Measurements from ENCODE around the gene CLK4.
"Not testable (repeated sequence)": the region's sequence is repeated elsewhere in the genome, so short reads cannot be mapped to it uniquely, and the experiment has no call there.

The CLK4 gene

DNA sequence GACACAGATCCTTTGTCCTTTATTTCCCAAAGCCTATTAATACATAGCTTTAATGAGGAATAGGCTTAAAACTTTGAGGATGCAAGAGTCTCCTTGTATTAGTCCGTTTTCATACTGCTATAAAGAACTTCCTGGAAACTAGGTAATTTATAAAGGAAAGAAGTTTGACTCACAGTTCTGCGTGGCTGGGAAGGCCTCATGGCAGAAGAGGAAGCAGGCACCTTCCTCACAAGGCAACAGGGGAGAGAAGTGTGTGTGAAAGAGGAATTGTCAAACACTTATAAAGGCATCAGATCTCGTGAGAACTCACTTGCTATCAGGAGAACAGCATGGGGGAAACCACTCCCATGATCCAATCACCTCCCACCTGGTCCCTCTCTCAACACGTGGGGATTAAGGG lies 5.4 kb upstream of the CLK4 start:
- no peak for DNase-seq

DNA sequence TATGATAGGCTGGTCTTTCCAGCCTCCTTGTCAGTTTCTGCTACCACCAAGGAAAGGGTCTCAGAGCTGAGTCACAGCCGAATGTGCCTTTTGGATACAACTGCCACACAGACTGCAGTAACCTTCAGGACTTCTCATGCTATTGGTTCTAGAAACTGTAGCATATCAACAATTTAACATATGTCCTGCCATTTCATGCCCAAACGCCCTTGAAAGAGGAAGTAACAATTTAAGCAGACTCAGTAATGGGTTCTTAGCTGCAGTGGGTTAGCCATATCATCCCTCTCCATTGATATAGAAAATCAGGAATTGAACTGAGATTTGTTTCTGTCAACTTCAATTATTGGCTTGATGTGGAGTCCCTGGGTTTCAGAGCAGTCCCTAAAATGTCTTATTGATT lies 4.1 kb upstream of the CLK4 start:
- DNase-seq = no peak

DNA sequence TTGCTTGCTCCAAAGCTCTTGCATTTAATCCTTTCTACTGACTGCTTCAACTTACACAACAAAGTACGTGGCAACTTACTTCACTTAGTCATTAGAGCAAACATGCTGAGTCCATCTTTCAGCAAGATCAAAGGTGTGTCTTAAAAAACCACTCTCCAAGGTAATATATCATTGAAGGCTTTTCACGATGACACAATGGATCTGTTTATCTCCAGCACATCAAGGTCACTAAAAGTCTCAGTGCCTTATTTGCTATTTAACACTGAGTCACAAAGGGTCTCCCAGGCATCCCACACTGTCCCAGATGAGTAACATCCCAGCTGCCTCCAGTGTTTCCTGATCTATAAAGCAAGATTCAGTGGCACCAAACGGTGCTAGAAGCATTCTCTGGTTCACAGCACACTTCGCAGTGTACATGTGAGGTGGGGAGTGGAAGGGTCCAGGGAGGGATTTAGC lies 3.7 kb upstream of the CLK4 start:
- DNase-seq = no peak

DNA sequence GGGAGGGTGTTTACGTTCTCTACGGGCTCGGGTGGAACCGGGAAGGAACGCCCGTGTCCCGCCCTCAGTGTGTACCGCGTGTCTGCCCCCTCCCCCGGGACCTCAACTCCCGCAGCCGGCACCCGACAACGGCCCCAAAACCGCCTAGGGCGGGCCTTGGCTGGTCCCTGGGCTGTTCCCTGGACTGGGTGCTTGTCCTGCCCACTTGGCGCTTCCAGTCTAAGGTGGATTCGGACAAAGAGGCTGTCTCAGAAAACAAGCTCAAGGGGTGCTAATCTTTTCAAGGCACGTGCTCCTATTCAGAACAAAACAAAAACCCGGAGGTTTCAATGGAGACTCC lies 379 bp upstream of the CLK4 start:
- no peak for DNase-seq

DNA sequence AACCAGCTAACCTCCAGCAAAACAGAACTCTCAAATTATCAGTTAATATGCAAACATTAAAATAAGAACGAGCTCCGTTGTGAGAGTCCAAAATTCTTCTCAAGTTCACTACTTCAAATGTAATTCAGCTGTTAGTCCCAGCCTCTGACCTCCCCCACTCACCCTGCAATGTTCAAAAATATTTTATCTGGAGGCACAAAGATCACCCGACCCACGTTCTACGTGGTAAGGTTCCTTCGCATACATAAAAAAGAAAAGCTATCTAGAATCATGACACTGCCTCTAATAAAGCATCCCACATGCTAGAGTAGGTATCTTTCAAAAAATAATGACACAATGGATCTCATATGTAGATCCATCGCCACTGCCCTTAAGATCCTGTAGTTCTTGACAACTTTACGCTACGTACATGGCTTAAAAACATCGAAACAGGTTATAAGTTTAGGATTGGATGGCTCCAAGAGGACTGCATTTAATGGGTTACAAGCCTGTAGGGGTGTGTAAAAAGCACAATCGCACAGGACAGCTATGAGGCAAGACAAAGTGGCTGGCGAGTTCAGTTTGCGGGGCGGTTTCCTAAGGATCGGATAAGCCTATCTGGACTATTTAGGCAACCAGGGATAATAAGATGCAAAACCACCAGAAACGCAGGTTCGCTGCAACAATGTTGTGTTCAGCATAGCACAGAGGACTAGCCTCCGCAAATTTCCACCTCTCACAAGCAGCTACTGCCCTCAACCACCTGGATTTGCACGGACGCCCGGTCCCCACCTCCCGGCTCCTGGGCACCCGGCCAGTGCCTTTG lies 969 bp downstream of the CLK4 start:
- no peak for DNase-seq

DNA sequence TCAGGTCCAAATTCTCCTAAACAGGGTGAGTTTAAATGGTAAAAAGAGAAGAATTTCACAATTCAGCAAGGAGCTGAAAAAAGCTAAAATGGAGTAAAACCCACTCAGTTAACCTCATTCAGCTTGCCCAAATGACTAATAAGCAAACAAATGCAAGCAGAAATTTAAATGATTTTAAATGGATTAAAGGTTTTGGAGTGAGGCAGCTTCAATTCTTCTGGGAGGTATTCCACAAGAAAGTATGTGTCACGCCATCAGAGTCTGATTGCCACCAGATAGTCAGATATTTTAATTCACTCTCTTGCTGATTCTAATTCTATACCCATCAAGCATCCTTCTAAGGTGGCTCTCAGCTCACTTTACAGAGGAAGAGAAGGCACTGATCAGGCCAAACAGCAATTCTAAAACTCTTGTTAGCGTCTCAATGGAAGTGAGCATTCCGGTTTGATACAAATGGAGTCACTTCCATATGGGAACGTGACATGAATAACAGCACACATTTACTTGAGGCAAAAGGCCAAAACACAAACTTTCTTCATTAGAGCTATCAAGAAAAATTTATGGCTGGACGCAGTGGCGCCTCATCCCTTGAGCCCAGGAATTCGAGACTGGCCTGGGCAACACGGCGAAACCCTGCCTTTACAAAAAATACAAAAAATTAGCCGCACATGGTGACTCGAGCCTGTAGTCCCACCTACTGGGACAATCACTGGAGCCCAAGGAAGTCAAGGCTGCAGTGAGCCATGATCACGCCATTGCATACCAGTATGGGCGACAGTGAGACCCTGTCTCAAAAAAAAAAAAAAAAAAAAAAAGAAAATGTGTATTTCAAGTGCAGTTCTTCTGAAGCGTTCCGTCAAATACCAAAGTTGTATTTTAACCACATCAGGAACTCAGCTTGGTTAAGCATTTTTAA lies 2.0 kb downstream of the CLK4 start:
- DNase-seq = no peak

DNA sequence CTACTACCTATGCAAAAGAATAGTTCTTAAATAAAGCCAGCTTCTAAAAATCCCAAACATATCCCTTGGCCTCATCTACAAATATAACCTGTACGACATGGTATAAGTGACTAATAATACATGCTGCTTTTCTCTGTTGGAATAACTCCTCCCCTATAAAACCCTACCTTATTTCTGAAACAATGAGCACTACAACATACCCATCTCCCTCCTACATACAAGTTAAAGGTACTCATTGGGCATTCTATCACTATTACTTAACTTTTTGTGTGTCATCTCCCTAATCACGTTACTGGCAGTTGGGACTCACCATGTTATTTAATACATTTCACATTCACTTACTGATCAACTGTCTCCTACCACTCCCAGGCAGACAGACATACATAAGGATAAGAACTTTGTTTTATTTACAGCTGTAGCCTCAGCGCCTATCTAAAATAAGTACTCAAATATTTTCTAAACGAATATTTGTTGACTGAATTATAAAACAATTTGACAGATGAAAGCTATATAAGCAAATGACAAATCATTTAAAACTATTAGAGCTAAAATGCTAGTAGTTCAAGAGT lies 4.1 kb downstream of the CLK4 start:
- no peak for DNase-seq

DNA sequence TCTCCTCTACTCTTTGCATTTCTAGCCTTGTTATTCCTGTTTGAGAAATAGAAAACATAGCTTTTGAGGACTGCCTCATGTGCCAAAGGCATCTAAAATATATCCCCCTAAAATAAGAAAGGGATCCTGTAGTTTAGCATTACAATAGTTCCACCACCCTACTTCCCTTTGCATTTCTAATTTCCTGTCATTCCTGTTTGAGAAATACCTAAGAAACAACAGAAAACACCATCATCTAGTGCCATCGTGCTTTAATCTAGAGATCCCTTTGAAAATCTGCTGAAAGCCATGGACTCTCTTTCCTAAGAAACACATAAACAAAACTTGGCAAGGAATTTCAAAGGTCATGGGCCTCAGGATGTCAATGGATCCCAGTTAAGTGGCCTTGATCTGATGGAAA lies 7.5 kb downstream of the CLK4 start:
- DNase-seq = no peak

DNA sequence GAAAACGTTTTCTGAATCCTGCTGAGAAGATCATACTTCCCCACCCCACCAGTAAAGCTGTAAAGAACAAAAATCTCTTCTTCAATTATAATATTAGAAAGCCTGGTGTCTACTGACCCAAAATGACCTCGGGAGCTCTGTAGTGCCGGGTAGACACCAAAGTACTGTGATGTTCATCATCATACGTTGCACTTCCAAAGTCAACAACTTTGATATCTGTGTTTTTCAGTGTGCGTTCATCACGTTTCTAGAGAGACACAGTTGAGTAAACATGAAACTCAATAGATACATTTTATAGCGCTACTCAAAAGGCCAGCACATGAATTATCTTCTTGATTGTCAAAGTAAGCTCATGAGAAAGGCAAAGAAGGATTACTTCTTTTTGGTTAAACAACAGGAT lies 14.6 kb downstream of the CLK4 start:
- no peak for DNase-seq

DNA sequence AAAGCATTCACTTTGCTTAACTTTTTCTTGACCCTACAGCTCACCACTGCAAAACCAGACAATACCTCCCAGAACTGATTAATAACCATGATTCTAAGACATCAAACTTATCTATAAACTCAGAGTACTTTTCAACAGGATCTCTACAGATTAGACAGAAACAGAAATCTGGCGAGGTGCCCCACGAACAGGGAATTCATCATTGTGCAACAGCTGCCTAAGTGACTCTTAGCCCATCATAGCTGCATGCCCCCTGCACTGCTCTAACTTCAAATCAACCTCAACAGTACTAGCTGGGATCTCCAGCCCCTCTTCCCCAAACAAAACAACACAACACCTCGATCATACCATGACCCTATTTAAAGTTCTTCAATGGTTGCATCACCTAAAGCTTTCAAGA lies 20.6 kb downstream of the CLK4 start:
- no peak for DNase-seq

DNA sequence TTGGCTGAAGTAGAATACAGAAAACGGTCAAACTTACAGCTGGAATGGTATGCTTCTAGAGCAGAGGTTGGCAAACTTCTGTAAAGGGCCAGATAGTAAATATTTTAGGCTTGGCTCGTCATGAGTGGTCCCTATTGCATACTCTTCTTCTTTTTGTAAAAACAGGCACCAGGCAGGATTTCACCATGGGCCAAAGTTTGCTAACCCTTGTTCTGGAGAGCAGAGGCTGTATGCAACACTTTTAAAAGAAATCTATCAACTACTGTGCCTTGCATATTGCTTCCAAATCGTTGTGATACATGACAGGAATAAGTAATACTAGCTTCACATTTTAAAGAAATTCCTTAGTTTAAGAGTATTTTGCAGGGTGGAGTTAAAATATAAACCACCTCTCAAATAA lies 21.1 kb downstream of the CLK4 start:
- no peak for DNase-seq

DNA sequence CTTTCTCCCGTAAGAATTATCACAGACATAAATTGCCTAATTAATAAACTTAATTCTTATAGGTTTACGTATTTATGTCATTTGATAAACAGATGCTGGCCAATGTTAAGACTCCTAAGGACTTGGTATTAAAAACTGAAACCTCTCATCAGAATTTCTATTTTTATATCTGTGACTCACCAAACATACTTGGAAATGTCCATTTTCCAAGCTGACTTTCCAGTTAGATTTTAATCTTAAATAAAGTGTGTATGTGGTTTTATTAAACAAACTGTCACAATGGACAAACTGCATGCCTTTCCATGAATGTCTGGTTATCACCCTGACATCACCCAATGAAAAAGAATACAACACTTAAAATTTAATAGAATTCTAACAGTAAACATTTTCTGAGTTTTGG lies 24.1 kb downstream of the CLK4 start:
- no peak for DNase-seq

DNA sequence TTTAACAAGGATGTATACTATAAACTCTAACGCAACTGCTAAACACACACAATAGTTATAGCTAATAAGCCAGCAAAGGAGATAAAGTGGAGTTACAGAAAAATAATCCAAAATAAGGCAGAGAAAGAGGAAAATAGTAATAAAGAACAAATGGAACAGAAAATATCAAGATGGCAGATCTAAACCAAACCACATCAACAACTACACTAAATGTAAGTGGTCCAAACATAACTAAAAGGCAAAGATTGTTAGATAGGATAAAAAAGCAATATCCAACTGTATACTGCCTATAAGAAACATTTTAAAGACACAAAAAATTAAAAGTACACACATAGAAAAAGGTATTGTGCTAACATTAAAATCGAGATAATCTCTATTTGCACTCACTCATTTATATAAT lies 31.1 kb downstream of the CLK4 start:
- DNase-seq = no peak

DNA sequence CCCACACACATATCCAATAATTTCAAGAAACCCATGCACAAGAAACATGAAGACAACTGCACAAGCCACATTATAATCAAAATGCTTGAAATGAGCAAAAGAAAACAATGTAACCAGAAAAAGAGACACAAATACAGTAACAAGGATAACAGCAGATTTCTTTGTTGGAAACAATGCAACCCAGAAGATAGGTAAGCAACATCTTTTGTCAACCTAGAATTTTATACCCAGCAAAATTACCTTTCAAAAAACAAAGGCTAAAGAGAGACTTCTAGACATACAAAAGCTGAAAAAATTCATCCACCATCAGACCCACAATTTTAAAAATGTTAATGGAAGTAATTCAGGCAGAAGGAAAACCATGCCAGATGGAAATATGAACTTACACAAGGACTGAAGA lies 31.7 kb downstream of the CLK4 start:
- no peak for DNase-seq

DNA sequence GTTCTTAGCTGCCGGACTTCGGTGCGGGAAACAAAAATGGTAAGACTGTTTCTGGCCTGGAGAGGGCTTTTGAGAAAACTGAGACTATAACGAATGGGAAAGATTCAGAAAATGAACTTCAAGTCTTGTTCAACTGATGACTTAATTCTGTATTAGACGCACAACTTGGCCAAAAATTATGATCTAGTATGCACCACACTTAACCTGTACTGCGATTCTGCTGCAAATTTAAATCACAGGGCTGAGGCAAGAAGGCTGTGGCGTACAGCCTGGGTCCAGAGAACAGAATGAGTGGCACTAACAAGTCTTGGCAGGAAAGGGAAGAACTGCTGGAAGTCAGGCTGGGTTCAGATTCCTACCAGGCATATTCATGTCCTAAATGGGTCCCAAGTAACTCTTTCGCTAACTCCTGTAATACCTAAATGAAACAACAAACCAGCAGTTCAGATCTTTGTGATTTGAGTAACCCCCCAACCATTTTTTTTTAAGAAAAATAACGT lies 35.9 kb downstream of the CLK4 start:
- DNase-seq = no peak

DNA sequence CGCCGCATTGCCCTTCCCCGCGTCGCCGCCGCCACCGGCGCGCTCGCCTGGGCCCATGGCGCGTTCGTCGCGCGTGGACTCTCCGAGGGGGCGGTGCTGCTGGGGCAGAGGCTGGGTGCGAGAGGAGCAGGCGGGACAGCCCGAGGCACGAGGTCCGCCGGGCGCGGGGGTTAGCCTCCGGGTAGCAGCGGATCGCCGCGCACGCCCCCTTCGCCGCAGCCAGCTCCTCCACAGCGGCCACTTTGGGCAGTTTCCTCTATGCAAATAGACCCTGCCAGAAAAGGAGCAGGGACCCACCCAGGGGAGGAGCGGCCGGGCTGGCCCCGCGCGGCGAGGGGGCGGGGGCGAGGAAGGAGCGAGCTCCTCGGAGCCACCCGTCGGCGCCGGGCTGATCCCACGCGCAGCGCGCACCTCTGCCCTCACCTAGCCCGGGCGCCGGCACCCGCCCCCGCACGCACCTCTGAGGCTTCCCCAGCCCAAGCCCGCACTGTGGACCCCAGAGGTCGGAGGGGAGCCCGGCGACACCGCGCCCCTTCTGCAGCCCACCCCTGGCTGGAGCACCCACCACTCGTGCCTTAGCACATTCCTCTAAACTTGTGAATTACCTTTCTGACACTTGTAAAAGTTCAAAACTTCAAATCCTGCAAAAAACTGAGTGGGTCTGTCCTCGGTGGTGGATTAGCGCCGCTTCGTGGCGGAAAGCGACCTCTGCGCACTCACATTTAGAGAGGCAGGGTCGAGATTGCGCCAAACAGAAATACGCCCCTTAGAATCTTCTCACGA lies 36.5 kb downstream of the CLK4 start, which contains the start of gene COL23A1:
Gene COL23A1 (minus strand): TSS at position 253 of the 783 bp plus-strand sequence.
- peak in 1 of 2 donors; percentile 56 for DNase-seq

DNA sequence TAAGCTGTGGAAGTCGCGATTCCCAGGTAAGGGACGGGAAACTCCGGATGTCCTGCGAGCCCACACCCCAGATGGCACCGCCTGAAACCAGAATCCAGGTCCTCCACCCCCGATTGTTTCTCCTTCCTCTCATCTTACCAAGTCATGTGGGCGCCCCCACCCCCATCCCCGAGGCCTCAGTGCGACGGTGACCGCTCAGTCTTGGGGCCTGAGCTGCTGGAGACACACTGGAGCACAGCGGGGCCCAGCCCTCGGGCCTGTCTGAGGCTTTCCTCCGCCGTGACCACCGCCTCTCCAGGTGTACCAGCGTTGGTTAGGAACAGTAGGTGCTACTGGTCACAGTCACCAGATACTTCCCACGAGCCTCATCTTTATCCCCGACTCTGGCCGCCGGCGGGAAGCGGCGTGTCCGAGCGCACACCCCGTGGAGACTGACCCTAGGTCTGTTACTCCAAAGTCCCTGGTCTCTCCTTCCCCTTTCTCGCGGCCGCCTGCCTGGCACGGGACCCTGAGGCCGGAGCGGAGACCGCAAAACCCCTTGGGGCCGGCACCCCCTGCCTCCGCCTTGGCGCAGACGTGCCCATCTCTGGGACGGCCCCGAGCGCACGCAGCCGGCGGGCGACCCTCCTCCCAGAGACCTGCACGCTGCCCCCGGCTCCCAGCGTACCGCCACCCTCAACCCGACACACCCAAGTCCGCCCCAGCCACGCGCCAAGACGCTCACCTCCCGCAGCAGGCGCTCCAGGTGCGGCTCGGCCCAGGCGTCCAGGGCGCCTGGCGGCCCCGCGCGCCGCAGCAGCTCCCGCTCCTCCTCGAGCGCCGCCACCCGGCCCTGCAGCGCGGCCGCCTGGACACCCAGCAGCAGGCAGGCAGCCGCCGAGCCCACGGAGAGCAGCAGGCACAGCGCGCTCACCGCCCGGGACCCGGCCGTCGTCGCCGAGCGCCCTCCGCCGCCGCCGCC lies 37.4 kb downstream of the CLK4 start:
- DNase-seq = no peak

DNA sequence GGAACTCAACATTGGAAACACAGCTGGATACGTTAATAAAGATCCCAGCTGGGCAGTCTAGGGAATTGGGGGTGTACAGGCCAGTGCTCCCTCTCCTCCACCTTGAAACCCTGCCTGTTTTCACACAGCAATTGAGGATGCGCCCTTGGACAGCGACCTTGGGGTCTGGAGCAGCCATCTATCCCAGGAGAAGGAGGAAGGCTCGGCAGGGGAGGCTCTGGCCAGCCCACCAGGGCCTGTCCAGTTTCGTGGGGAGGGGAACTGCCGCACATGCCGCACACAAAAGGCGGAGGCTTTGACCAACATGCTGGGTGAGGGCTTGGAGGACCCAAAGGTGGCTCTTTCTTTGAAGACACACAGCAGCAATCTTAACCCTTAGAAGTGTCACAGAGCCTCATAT lies 38.1 kb downstream of the CLK4 start:
- DNase-seq = no peak

DNA sequence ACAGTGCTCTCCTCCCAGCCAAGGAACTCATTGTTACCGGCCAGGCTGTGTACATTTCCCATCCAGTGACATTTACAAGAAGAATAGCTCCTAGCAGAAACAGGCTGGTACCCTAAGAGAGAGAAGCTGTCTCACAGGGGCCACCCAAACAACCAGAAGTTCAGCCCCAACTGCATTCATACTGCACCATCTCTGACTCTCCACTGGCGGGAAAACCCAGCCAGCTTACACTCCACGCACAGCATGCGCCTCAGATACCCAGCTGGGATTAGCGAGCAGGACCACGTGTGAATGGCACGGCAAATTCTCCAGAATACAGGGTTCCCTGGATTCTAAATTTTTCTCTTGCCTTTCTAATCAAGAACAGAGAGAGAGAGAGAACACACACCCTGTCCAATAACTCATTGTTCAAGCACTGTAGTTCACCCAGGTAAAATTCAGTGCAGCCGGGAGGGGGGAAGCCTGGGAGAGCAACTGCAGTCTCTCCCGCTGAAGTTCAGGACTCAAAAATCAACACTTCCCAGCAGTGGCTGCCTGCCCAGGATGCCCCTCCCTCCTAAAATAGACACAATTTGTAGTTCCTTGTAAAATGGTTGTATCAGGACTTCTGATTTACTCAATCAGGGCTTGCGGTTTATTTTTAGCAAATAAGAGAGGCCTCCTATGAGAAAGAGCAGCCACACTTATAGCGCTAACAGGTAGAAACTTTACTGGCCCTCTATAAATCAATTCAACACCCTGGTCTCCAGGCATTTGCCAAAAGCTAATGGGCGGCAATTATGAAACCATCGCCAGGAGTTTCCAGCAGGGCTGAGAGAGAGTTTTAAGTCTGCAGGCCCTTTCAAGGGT lies 38.9 kb downstream of the CLK4 start:
- no peak for DNase-seq

DNA sequence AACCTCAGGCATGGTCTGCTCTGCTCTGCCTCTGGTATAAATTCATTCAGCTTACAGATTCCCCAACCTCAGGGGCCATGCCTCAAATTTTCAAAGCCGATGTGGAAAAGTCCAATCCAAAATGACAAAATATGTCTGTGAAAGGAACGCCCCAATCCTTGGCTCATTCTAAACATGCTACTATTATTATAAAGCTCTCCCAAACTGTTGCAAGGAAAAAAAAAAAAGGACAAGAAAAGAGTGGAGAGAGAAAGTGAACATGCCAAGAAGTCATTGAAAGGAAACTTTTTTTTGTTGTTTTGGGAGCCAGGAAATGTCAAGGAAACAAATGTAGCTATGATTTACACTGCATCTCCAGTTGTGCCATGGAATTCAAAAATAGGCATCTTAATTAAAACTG lies 40.5 kb downstream of the CLK4 start:
- DNase-seq = no peak

DNA sequence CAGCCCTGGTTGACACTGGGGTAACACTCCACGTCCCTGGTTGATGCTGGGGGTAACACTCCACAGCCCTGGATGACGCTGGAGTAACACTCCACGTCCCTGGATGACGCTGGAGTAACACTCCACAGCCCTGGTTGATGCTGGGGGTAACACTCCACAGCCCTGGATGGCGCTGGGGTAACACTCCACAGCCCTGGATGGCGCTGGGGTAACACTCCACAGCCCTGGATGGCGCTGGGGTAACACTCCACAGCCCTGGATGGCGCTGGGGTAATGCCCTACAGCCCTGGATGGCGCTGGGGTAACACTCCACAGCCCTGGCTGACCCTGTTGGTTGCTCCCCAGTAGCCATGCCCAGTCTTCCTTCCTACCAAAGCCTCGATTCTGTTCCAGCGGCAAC lies 41.4 kb downstream of the CLK4 start:
- DNase-seq = not testable (repeated sequence)

Data from bone marrow (tissue), 2 donors.